Endothelial cell (in vitro differentiated cells): Measurements from ENCODE around the gene MSRB3. TPM values are rescaled to one million over a fixed set of nuclear protein-coding genes. Genes with fewer than 3 reads are reported as not detected.

ENCODE experiments used
- DNase-seq: peaks from one replicate; pipeline ENCODE4 v3.0.0; 2021; ENCODE audit warnings: low spot score
- H3K27ac Mint-ChIP-seq: one replicate; pipeline ENCODE4 v1.8.0; 2021; ENCODE audit warnings: mixed read lengths, inconsistent platforms; ENCODE audit not compliant: unreplicated experiment
- H3K27me3 Mint-ChIP-seq: one replicate; pipeline ENCODE4 v1.8.0; 2021; ENCODE audit warnings: mild to moderate bottlenecking, moderate library complexity, mixed read lengths, inconsistent platforms; ENCODE audit not compliant: unreplicated experiment
- H3K36me3 Mint-ChIP-seq: one replicate; pipeline ENCODE4 v1.8.0; 2021; ENCODE audit warnings: mild to moderate bottlenecking, low read depth, mixed read lengths, inconsistent platforms; ENCODE audit not compliant: unreplicated experiment
- H3K4me1 Mint-ChIP-seq: one replicate; pipeline ENCODE4 v1.8.0; 2021; ENCODE audit warnings: mild to moderate bottlenecking, mixed read lengths, inconsistent platforms; ENCODE audit not compliant: unreplicated experiment
- H3K4me3 Mint-ChIP-seq: one replicate; pipeline ENCODE4 v1.8.0; 2021; ENCODE audit warnings: mild to moderate bottlenecking, mixed read lengths, inconsistent platforms; ENCODE audit not compliant: unreplicated experiment
- H3K9me3 Mint-ChIP-seq: one replicate; pipeline ENCODE4 v1.8.0; 2021; ENCODE audit warnings: mixed read lengths, inconsistent platforms; ENCODE audit not compliant: unreplicated experiment
- CTCF ChIP-seq: fragments of 200-600 bp; sonication (generic); IDR thresholded peaks from one replicate; pipeline ENCODE4 v1.5.0; 2021; ENCODE audit warnings: antibody characterized with exemption; ENCODE audit not compliant: unreplicated experiment
- total RNA-seq: library from RNA; stranded (reverse); fragmentation: NEBNext Ultra II Directional; extraction: Animal tissue kit (Norgen Biotek cat#: 25700); gene quantifications from one replicate; pipeline ENCODE4 v1.2.1, GENCODE V29; 2021; ENCODE audit not compliant: unreplicated experiment

Gene MSRB3
- total RNA-seq, 1 donor from 2014 or later, result 19.9 TPM

GRCh38 chr12:65501935-65502334 is 223.5 kb downstream of the MSRB3 start:
- Mint-ChIP-seq H3K4me1 (peaks cover 15% of the 10 kb centered on the region), H3K27ac (no peak overlapping the region), H3K9me3 (no peaks in the 10 kb centered on the region), H3K36me3 (no peaks in the 10 kb centered on the region), H3K27me3 (peaks cover 2% of the 10 kb centered on the region), H3K4me3 (no peak overlapping the region)
- no peak for TF ChIP-seq CTCF
- no peak for DNase-seq

GRCh38 chr12:65504417-65504816 is 225.9 kb downstream of the MSRB3 start:
- no peaks in the 10 kb centered on the region for H3K9me3 Mint-ChIP-seq
- DNase-seq, result no peak
- H3K27ac Mint-ChIP-seq, result no peak overlapping the region
- H3K4me1 Mint-ChIP-seq, result peaks cover 23% of the 10 kb centered on the region
- TF ChIP-seq CTCF, result no peak
- no peak overlapping the region for H3K4me3 Mint-ChIP-seq
- no peaks in the 10 kb centered on the region for H3K27me3 Mint-ChIP-seq
- H3K36me3 Mint-ChIP-seq, result no peaks in the 10 kb centered on the region

- H3K27me3 Mint-ChIP-seq, result no peaks in the 10 kb centered on the region
- H3K36me3 Mint-ChIP-seq, result no peaks in the 10 kb centered on the region
- no peaks in the 10 kb centered on the region for H3K9me3 Mint-ChIP-seq
- H3K4me1 Mint-ChIP-seq, result peaks cover 25% of the 10 kb centered on the region
- TF ChIP-seq CTCF, result no peak
- H3K4me3 Mint-ChIP-seq, result no peak overlapping the region
- H3K27ac Mint-ChIP-seq, result no peak overlapping the region
- no peak for DNase-seq
Measured at GRCh38 chr12:65505386-65506121, 227.1 kb downstream of the MSRB3 start.

- Mint-ChIP-seq H3K9me3 (no peaks in the 10 kb centered on the region), H3K27ac (peak overlapping the region; percentile 72), H3K4me1 (peaks cover 31% of the 10 kb centered on the region), H3K36me3 (no peaks in the 10 kb centered on the region), H3K27me3 (peaks cover 5% of the 10 kb centered on the region), H3K4me3 (no peak overlapping the region)
- no peak for TF ChIP-seq CTCF
- no peak for DNase-seq
Measured at GRCh38 chr12:65508276-65509035, 230.0 kb downstream of the MSRB3 start.

DNA sequence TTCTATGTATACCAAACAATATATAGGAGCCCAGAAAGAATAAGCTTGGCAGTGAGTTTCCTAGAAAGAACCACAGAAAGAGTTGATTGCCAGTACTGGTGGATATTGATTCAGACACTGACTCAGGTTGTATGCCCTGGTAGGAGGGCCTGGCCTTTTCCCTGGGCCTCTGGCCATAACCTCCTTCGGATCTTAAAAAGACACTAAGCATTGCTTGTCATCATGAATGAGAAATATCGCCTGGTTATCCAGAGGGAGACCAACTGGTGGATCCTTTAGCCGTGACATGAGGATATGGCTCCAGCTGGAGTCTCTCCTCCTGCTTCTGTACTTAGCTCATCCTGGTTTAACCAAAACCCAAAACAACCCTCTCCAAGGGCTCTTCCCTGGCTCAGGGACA is 231.5 kb downstream of the MSRB3 start:
- peaks cover 5% of the 10 kb centered on the region for H3K27me3 Mint-ChIP-seq
- H3K4me3 Mint-ChIP-seq, result no peak overlapping the region
- no peak for TF ChIP-seq CTCF
- H3K36me3 Mint-ChIP-seq, result no peaks in the 10 kb centered on the region
- no peaks in the 10 kb centered on the region for H3K9me3 Mint-ChIP-seq
- peaks cover 30% of the 10 kb centered on the region for H3K4me1 Mint-ChIP-seq
- no peak for DNase-seq
- H3K27ac Mint-ChIP-seq, result no peak overlapping the region
